Left ventricle myocardium inferior (tissue), 1 donor: ENCODE results near the gene ENTR1. TPM values are rescaled to one million over a fixed set of nuclear protein-coding genes. Genes with fewer than 3 reads are reported as not detected.

Experiments used
- DNase-seq: peaks from one replicate; pipeline ENCODE4 v3.0.0-alpha.2; 2020
- H3K27ac ChIP-seq: fragments of 200-600 bp; replicated peaks from 2 replicates; pipeline ENCODE4 v1.8.0; 2021
- H3K27me3 ChIP-seq: fragments of 200-600 bp; 2 replicates; pipeline ENCODE4 v1.8.0; 2021; ENCODE audit warnings: low read depth
- H3K36me3 ChIP-seq: fragments of 200-600 bp; 2 replicates; pipeline ENCODE4 v1.8.0; 2021
- H3K4me1 ChIP-seq: fragments of 200-600 bp; 2 replicates; pipeline ENCODE4 v1.8.0; 2021
- H3K4me3 ChIP-seq: fragments of 200-600 bp; 2 replicates; pipeline ENCODE4 v1.8.0; 2021; ENCODE audit warnings: mild to moderate bottlenecking, moderate library complexity
- H3K9me3 ChIP-seq: fragments of 200-600 bp; replicated peaks from 2 replicates; pipeline ENCODE4 v1.8.0; 2021
- CTCF ChIP-seq: fragments of 200-600 bp; IDR thresholded peaks from 2 replicates; pipeline ENCODE4 v1.8.0; 2021; ENCODE audit warnings: antibody characterized with exemption, mild to moderate bottlenecking, borderline replicate concordance
- intact Hi-C: fragments of 100-400 bp; cut with micrococcal nuclease; formaldehyde crosslinking; loops from one replicate; pipeline ENCODE4 v1.11.0; 2022
- total RNA-seq: library from RNA; stranded (reverse); fragmentation: NEBNext Ultra II Directional; extraction: Animal tissue kit (Norgen Biotek cat#: 25700); gene quantifications from one replicate; pipeline ENCODE4 v1.2.1, GENCODE V29; 2021
- donor health status: DM: no; HTN: yes; CAD: no; lungs with severe emphysema.

The ENTR1 gene
- total RNA-seq, 1 donor from 2014 or later: 20.1 TPM

GRCh38 chr9:136373300-136374182 lies 36.9 kb downstream of the ENTR1 start, which contains the start of gene CARD9:
TSS of gene CARD9 (minus strand) at chr9:136373669. CDS start at chr9:136372078, 1,591 bp downstream.
- intact Hi-C loops: no loop called here
- peaks cover 4% of the 10 kb centered on the region for H3K4me1 ChIP-seq
- H3K27me3 ChIP-seq: no peaks in the 10 kb centered on the region
- peak within 1 kb of the TSS; percentile 44 for H3K4me3 ChIP-seq
- no peak for TF ChIP-seq CTCF
- H3K27ac ChIP-seq: no peak within 1 kb of the TSS
- H3K36me3 ChIP-seq: no peaks in the 10 kb centered on the region
- DNase-seq: peak; percentile 44
- H3K9me3 ChIP-seq: no peaks in the 10 kb centered on the region

GRCh38 chr9:136372561-136373299 lies 37.7 kb downstream of the ENTR1 start:
- no peaks in the 10 kb centered on the region for H3K27me3 ChIP-seq
- intact Hi-C loops: no loop called here
- no peak for TF ChIP-seq CTCF
- no peaks in the 10 kb centered on the region for H3K4me1 ChIP-seq
- no peak overlapping the region for H3K27ac ChIP-seq
- peak overlapping the region; percentile 44 for H3K4me3 ChIP-seq
- H3K9me3 ChIP-seq: no peaks in the 10 kb centered on the region
- H3K36me3 ChIP-seq: no peaks in the 10 kb centered on the region
- DNase-seq: peak; percentile 67

GRCh38 chr9:136372006-136372405 lies 38.4 kb downstream of the ENTR1 start:
- no peaks in the 10 kb centered on the region for H3K4me1 ChIP-seq
- H3K27ac ChIP-seq: no peak overlapping the region
- H3K9me3 ChIP-seq: no peaks in the 10 kb centered on the region
- TF ChIP-seq CTCF: no peak
- H3K36me3 ChIP-seq: no peaks in the 10 kb centered on the region
- DNase-seq: no peak
- intact Hi-C loops: no loop called here
- H3K27me3 ChIP-seq: no peaks in the 10 kb centered on the region
- H3K4me3 ChIP-seq: no peak overlapping the region

GRCh38 chr9:136371533-136371880 lies 38.9 kb downstream of the ENTR1 start:
- H3K4me3 ChIP-seq: no peak overlapping the region
- DNase-seq: no peak
- H3K27me3 ChIP-seq: no peaks in the 10 kb centered on the region
- no peak for TF ChIP-seq CTCF
- intact Hi-C loops: no loop called here
- H3K36me3 ChIP-seq: no peaks in the 10 kb centered on the region
- no peaks in the 10 kb centered on the region for H3K4me1 ChIP-seq
- no peak overlapping the region for H3K27ac ChIP-seq
- no peaks in the 10 kb centered on the region for H3K9me3 ChIP-seq

- Histone ChIP-seq H3K27ac (no peak overlapping the region), H3K36me3 (no peaks in the 10 kb centered on the region), H3K4me3 (no peak overlapping the region), H3K27me3 (no peaks in the 10 kb centered on the region), H3K9me3 (no peaks in the 10 kb centered on the region), H3K4me1 (no peaks in the 10 kb centered on the region)
- no peak for DNase-seq
- intact Hi-C loops: no loop called here
- no peak for TF ChIP-seq CTCF
Measured at GRCh38 chr9:136370687-136371532, 39.5 kb downstream of the ENTR1 start.
